GM10847 (cell line): ENCODE measurements around the gene CPT2.

Source experiments
- POLR2A ChIP-seq: IDR thresholded peaks from 2 replicates; pipeline ENCODE4 v1.6.1; 2011; ENCODE audit not compliant: insufficient read length; ENCODE audit errors: extremely low read depth

The CPT2 gene

GRCh38 chr1:53260631-53261247 lies 64.1 kb downstream of the CPT2 start:
- TF ChIP-seq POLR2A: no peak

- no peak for TF ChIP-seq POLR2A
These were observed 65.4 kb downstream of the CPT2 start for GRCh38 chr1:53262000-53262399.
